Sigmoid colon (tissue), 7 donors: ENCODE measurements around the gene HDAC8. TPM values are rescaled to one million over a fixed set of nuclear protein-coding genes. Genes with fewer than 3 reads are reported as not detected.

Experiments used
- DNase-seq: peaks from one replicate; pipeline ENCODE4 v3.0.0-alpha.2; 2019
- H3K27ac ChIP-seq, 4 donors: fragments of 200-600 bp; sonication (generic); one replicate each; pipeline ENCODE4 v1.5.1; 2016 to 2019; ENCODE audit warnings: mild to moderate bottlenecking in 1 of 4
- H3K27me3 ChIP-seq, 3 donors: fragments of 200-600 bp; sonication (generic); one replicate each; pipeline ENCODE4 v1.5.1; 2019; ENCODE audit warnings: mild to moderate bottlenecking in 1 of 3
- H3K36me3 ChIP-seq, 4 donors: fragments of 200-600 bp; sonication (generic); one replicate each; pipeline ENCODE4 v1.5.1; 2016 to 2019
- H3K4me1 ChIP-seq, 4 donors: fragments of 200-600 bp; sonication (generic); one replicate each; pipeline ENCODE4 v1.5.1; 2017 to 2019
- H3K4me3 ChIP-seq, 4 donors: fragments of 200-600 bp; sonication (generic); one replicate each; pipeline ENCODE4 v1.5.1; 2017 to 2019; ENCODE audit warnings: mild to moderate bottlenecking in 2 of 4, moderate library complexity in 1 of 4
- H3K9me3 ChIP-seq, 4 donors: fragments of 200-600 bp in 3 of 4; sonication (generic) in 3 of 4; one replicate each; pipeline versions ENCODE4 v1.5.1 to v1.6.1; 2013 to 2019
- CTCF ChIP-seq, 4 experiments: fragments of 450-650 bp in 3 of 4; fragments of 200-600 bp in 1 of 4; IDR thresholded peaks; one replicate each; pipeline ENCODE4 v1.5.1; 2016 to 2019; ENCODE audit warnings: antibody characterized with exemption in 4 of 4, mild to moderate bottlenecking in 3 of 4, moderate library complexity in 2 of 4
- EP300 ChIP-seq, 4 donors: sonication (generic); formaldehyde crosslinking; IDR thresholded peaks; one replicate each; pipeline ENCODE4 v1.6.1; 2017; ENCODE audit warnings: antibody characterized with exemption in 4 of 4
- POLR2A ChIP-seq, 2 donors: fragments of 450-650 bp; IDR thresholded peaks; one replicate each; pipeline ENCODE4 v1.6.1; 2016; ENCODE audit warnings: antibody characterized with exemption in 2 of 2, mild to moderate bottlenecking in 2 of 2, moderate library complexity in 2 of 2
- POLR2AphosphoS5 ChIP-seq, 4 donors: sonication (generic); formaldehyde crosslinking; IDR thresholded peaks; one replicate each; pipeline ENCODE4 v1.6.1; 2017; ENCODE audit warnings: antibody characterized with exemption in 4 of 4
- WGBS, 2 donors: extraction: QIAGEN DNeasy Blood & Tissue Kit; methylation state at CpG; one replicate each; pipeline ENCODE4 v1.1.7; 2013; 5-methylcytosine and 5-hydroxymethylcytosine counted together
- intact Hi-C: fragments of 100-400 bp; cut with DNase I; formaldehyde crosslinking; loops from one replicate; pipeline ENCODE4 v1.15.1; 2023
- polyA plus RNA-seq, 3 donors: library from polyadenylated mRNA; stranded (reverse); fragments of 200-250 nt; gene quantifications; one replicate each; pipeline ENCODE4 v1.2.3, GENCODE V29; 2013
- total RNA-seq, 4 donors: library from RNA; depleted of rRNA; stranded (reverse); fragments of >200 nt; gene quantifications; one replicate each; pipeline ENCODE4 v1.1.0, GENCODE V29; 2016
- donor health status: healthy with polysubstance abuse.
- donor health status: Bipolar disorder and iron deficiency.
- donor health status: healthy.

HDAC8 gene
- total and polyA plus RNA-seq, 7 donors = 13.2 to 44.0 (median 30.4) TPM

- TF ChIP-seq EP300 (IDR thresholded peaks at IDR 0.05) = no peak
- no peak for TF ChIP-seq POLR2A (IDR thresholded peaks at IDR 0.05)
- no peak for TF ChIP-seq CTCF (IDR thresholded peaks at IDR 0.05)
- no peak for TF ChIP-seq POLR2AphosphoS5 (IDR thresholded peaks at IDR 0.05)
- no peaks in the 10 kb centered on the region for H3K27me3 ChIP-seq
- peaks cover 0 to 6% (median 0%) of the 10 kb centered on the region in 4 donors for H3K36me3 ChIP-seq
- H3K9me3 ChIP-seq = no peaks in the 10 kb centered on the region
- no peak overlapping the region for H3K27ac ChIP-seq
- WGBS, 2 donors = 90 to 92% methylated on average over 2 of the region's 2 CpGs
- no peaks in the 10 kb centered on the region for H3K4me1 ChIP-seq
- no peak overlapping the region for H3K4me3 ChIP-seq
- no peak for DNase-seq
- intact Hi-C loops = no loop called here
Observed at GRCh38 chrX:72468607-72469006, 104.0 kb downstream of the HDAC8 start.

GRCh38 chrX:72467135-72467534 is 105.5 kb downstream of the HDAC8 start:
- intact Hi-C loops = no loop called here
- no peak overlapping the region for H3K27ac ChIP-seq
- no peak for TF ChIP-seq EP300 (IDR thresholded peaks at IDR 0.05)
- TF ChIP-seq POLR2A (IDR thresholded peaks at IDR 0.05) = no peak
- TF ChIP-seq CTCF (IDR thresholded peaks at IDR 0.05) = no peak
- no peak for TF ChIP-seq POLR2AphosphoS5 (IDR thresholded peaks at IDR 0.05)
- 91 to 92% methylated on average over 4 of the region's 4 CpGs for WGBS, 2 donors
- H3K4me1 ChIP-seq = no peaks in the 10 kb centered on the region
- H3K36me3 ChIP-seq = peaks cover 0 to 6% (median 0%) of the 10 kb centered on the region in 4 donors
- no peaks in the 10 kb centered on the region for H3K27me3 ChIP-seq
- no peak for DNase-seq
- no peaks in the 10 kb centered on the region for H3K9me3 ChIP-seq
- no peak overlapping the region for H3K4me3 ChIP-seq

- no peak overlapping the region for H3K27ac ChIP-seq
- intact Hi-C loops = no loop called here
- DNase-seq = no peak
- H3K36me3 ChIP-seq = peaks cover 0 to 6% (median 0%) of the 10 kb centered on the region in 4 donors
- no peaks in the 10 kb centered on the region for H3K27me3 ChIP-seq
- no peak overlapping the region for H3K4me3 ChIP-seq
- no peaks in the 10 kb centered on the region for H3K4me1 ChIP-seq
- WGBS, 2 donors = 92 to 94% methylated on average over 3 of the region's 3 CpGs
- no peaks in the 10 kb centered on the region for H3K9me3 ChIP-seq
- TF ChIP-seq CTCF (IDR thresholded peaks at IDR 0.05) (no peak), POLR2A (IDR thresholded peaks at IDR 0.05) (no peak), POLR2AphosphoS5 (IDR thresholded peaks at IDR 0.05) (no peak), EP300 (IDR thresholded peaks at IDR 0.05) (no peak)
Observed at GRCh38 chrX:72466493-72466892, 106.2 kb downstream of the HDAC8 start.

- Histone ChIP-seq H3K27ac (no peak overlapping the region), H3K9me3 (no peaks in the 10 kb centered on the region), H3K4me1 (no peaks in the 10 kb centered on the region), H3K27me3 (no peaks in the 10 kb centered on the region), H3K36me3 (peaks cover 0 to 6% (median 0%) of the 10 kb centered on the region in 4 donors), H3K4me3 (no peak overlapping the region)
- TF ChIP-seq POLR2A (IDR thresholded peaks at IDR 0.05) (no peak), CTCF (IDR thresholded peaks at IDR 0.05) (no peak), POLR2AphosphoS5 (IDR thresholded peaks at IDR 0.05) (no peak), EP300 (IDR thresholded peaks at IDR 0.05) (no peak)
- intact Hi-C loops = no loop called here
- no peak for DNase-seq
- 94 to 97% methylated on average over 2 of the region's 2 CpGs for WGBS, 2 donors
Observed at GRCh38 chrX:72465889-72466288, 106.8 kb downstream of the HDAC8 start.

GRCh38 chrX:72461766-72462165 is 110.9 kb downstream of the HDAC8 start:
- no peak for DNase-seq
- TF ChIP-seq CTCF (IDR thresholded peaks at IDR 0.05) (no peak), POLR2A (IDR thresholded peaks at IDR 0.05) (no peak), POLR2AphosphoS5 (IDR thresholded peaks at IDR 0.05) (no peak), EP300 (IDR thresholded peaks at IDR 0.05) (no peak)
- Histone ChIP-seq H3K9me3 (no peaks in the 10 kb centered on the region), H3K4me1 (no peaks in the 10 kb centered on the region), H3K27ac (no peak overlapping the region), H3K4me3 (no peak overlapping the region), H3K27me3 (no peaks in the 10 kb centered on the region), H3K36me3 (peaks cover 0 to 6% (median 0%) of the 10 kb centered on the region in 4 donors)
- intact Hi-C loops = no loop called here
- 86 to 89% methylated on average over 5 of the region's 5 CpGs for WGBS, 2 donors
